Osteocyte (in vitro differentiated cells): ENCODE data around the gene RNF166. TPM values are rescaled to one million over a fixed set of nuclear protein-coding genes. Genes with fewer than 3 reads are reported as not detected.
"Not testable (repeated sequence)": the region's sequence is repeated elsewhere in the genome, so short reads cannot be mapped to it uniquely, and the experiment has no call there.

Source experiments
- DNase-seq: peaks from one replicate; pipeline ENCODE4 v3.0.0; 2021; ENCODE audit warnings: mixed read lengths; ENCODE audit not compliant: unreplicated experiment; ENCODE audit errors: extremely low spot score
- H3K27ac Mint-ChIP-seq: one replicate; pipeline ENCODE4 v1.8.0; 2021; ENCODE audit warnings: mild to moderate bottlenecking, mixed read lengths; ENCODE audit not compliant: unreplicated experiment
- H3K27me3 Mint-ChIP-seq: one replicate; pipeline ENCODE4 v1.8.0; 2021; ENCODE audit warnings: mixed read lengths; ENCODE audit not compliant: unreplicated experiment
- H3K36me3 Mint-ChIP-seq: one replicate; pipeline ENCODE4 v1.8.0; 2021; ENCODE audit warnings: mixed read lengths; ENCODE audit not compliant: unreplicated experiment
- H3K4me1 Mint-ChIP-seq: one replicate; pipeline ENCODE4 v1.8.0; 2021; ENCODE audit warnings: mixed read lengths; ENCODE audit not compliant: unreplicated experiment
- H3K4me3 Mint-ChIP-seq: one replicate; pipeline ENCODE4 v1.8.0; 2021; ENCODE audit warnings: mild to moderate bottlenecking, moderate library complexity, mixed read lengths; ENCODE audit not compliant: unreplicated experiment
- H3K9me3 Mint-ChIP-seq: one replicate; pipeline ENCODE4 v1.8.0; 2021; ENCODE audit warnings: mixed read lengths; ENCODE audit not compliant: unreplicated experiment
- total RNA-seq: library from RNA; stranded (reverse); gene quantifications from 2 replicates; pipeline ENCODE4 v1.2.1, GENCODE V29; 2021
- TF ChIP-seq, protein P1 (sequence below): fragments of 200-600 bp; sonication (generic); IDR thresholded peaks from 2 replicates; pipeline ENCODE4 v1.5.0; 2021; ENCODE audit warnings: antibody characterized with exemption, mild to moderate bottlenecking, moderate library complexity

Gene RNF166
- total RNA-seq, 1 donor from 2014 or later: 17.2 TPM

DNA sequence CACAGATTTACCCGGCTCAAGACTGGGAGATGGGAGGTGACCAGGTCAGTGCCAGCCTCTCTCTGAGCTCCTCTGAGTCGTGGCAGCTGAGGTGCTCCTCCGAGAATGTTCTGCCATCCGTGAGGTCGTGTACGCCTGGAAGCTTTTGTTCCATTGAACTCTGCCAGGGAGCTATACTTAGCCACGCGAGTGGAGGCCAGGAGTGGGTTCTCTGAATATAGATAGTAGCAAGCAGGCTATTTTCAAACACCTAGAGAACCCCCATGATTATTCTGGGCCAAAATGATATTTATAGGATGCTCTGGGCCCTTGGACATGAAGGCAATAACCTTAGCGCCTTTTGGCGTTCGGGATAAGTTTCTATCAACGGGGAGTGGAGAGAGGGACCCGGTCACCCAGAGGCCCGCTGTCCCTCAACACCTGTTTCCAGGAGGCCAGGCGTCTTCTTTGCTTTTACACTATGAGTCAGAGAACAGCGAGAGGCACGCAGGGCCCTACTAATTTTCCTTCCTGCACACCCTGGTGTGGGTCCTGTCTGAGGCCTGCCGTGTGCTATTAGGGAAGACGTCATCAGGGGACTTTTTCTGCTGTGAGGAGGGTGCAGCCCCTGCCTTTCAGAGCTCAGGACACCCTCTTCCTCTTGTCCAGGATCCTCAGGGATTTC is 32.4 kb downstream of the RNF166 start:
- Mint-ChIP-seq H3K4me3 (no peak overlapping the region), H3K27me3 (no peaks in the 10 kb centered on the region), H3K36me3 (no peaks in the 10 kb centered on the region), H3K9me3 (no peaks in the 10 kb centered on the region), H3K27ac (no peak overlapping the region), H3K4me1 (no peaks in the 10 kb centered on the region)
- DNase-seq: no peak
- TF ChIP-seq, protein P1, sequence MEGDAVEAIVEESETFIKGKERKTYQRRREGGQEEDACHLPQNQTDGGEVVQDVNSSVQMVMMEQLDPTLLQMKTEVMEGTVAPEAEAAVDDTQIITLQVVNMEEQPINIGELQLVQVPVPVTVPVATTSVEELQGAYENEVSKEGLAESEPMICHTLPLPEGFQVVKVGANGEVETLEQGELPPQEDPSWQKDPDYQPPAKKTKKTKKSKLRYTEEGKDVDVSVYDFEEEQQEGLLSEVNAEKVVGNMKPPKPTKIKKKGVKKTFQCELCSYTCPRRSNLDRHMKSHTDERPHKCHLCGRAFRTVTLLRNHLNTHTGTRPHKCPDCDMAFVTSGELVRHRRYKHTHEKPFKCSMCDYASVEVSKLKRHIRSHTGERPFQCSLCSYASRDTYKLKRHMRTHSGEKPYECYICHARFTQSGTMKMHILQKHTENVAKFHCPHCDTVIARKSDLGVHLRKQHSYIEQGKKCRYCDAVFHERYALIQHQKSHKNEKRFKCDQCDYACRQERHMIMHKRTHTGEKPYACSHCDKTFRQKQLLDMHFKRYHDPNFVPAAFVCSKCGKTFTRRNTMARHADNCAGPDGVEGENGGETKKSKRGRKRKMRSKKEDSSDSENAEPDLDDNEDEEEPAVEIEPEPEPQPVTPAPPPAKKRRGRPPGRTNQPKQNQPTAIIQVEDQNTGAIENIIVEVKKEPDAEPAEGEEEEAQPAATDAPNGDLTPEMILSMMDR: no peak

DNA sequence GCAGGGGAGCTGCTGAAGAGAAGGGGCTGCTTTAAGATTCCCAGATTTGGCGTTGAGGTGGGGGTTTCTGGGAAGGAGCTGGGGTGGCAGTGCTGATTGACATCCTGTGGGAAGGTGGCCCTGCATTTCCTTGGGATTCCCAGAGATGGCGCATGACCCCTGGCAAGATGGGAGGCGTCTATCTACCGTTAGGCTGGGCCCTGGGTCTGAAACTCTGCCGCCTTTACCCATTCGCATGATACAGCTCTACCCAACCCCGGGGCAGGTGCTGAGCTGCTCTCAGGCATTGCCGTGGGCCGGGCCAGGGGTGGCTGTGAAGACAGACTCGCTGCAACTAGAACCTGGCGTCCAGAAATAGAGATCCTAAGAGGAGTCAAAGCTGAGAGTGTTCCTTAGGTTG is 33.4 kb downstream of the RNF166 start:
- no peak for DNase-seq
- Mint-ChIP-seq H3K27ac (no peak overlapping the region), H3K4me1 (peaks cover 1% of the 10 kb centered on the region), H3K4me3 (no peak overlapping the region), H3K27me3 (no peaks in the 10 kb centered on the region), H3K36me3 (no peaks in the 10 kb centered on the region), H3K9me3 (no peaks in the 10 kb centered on the region)
- TF ChIP-seq, protein P1: peak; percentile 20

DNA sequence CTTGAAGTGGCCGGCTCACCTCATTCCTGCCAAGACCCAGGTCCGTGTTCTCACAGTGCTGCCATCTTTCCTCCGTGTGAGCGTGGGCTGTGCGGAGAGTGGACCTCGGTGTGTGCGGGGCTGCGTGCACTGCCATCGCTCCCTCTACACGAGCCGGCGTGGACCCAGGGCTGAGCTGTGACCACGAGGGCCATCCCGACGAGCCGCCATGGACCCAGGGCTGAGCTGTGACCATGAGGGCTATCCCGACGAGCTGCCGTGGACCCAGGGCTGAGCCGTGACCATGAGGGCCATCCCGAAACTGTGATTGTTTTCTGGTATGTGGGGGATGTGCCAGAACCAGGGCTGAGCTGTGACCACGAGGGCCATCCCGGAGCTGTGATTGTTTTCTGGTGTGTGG is 34.4 kb downstream of the RNF166 start:
- H3K4me1 Mint-ChIP-seq: peaks cover 1% of the 10 kb centered on the region
- TF ChIP-seq, protein P1: no peak
- H3K27ac Mint-ChIP-seq: no peak overlapping the region
- no peaks in the 10 kb centered on the region for H3K9me3 Mint-ChIP-seq
- no peaks in the 10 kb centered on the region for H3K36me3 Mint-ChIP-seq
- H3K4me3 Mint-ChIP-seq: no peak overlapping the region
- H3K27me3 Mint-ChIP-seq: no peaks in the 10 kb centered on the region
- no peak for DNase-seq

DNA sequence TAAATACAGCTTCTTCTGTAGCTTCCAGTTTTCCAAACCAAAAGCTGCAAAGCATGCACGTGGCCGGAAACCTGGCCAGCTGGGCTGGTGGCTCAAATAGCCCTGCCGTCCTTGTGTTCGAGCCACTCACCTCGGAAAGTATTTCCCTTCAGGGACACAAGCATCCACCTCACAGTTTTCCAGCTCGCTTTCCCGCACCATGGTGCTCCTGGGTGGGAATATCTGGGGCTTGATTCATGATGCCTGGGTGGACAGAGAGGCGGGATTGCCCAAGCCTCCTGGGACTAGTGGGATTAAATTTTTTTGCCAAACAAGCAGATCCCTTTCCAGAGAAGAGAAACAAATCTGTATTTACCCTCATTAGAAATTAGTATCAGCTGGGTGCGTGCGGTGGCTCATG is 36.2 kb downstream of the RNF166 start:
- H3K27ac Mint-ChIP-seq: no peak overlapping the region
- no peak for DNase-seq
- no peaks in the 10 kb centered on the region for H3K36me3 Mint-ChIP-seq
- peaks cover 1% of the 10 kb centered on the region for H3K4me1 Mint-ChIP-seq
- no peaks in the 10 kb centered on the region for H3K27me3 Mint-ChIP-seq
- no peak overlapping the region for H3K4me3 Mint-ChIP-seq
- H3K9me3 Mint-ChIP-seq: no peaks in the 10 kb centered on the region
- TF ChIP-seq, protein P1: no peak

DNA sequence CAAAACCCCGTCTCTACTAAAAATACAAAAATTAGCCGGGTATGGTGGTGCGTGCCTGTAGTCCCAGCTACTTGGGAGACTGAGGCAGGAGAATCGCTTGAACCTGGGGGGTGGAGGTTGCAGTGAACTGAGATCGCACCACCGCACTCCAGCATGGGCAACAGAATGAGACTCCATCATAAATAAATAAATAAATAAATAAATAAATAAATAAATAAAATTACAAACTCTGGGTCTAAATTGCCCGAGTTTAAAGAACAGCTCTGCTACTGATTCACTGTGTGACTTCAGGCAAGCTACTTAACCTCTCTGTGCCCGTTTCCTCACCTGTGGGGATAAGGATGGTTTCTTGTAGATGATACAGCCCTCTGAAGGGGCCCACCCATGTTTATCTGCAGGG is 36.7 kb downstream of the RNF166 start:
- not testable (repeated sequence) for H3K4me3 Mint-ChIP-seq, H3K9me3 Mint-ChIP-seq, H3K27me3 Mint-ChIP-seq, H3K27ac Mint-ChIP-seq, H3K4me1 Mint-ChIP-seq, H3K36me3 Mint-ChIP-seq, DNase-seq

DNA sequence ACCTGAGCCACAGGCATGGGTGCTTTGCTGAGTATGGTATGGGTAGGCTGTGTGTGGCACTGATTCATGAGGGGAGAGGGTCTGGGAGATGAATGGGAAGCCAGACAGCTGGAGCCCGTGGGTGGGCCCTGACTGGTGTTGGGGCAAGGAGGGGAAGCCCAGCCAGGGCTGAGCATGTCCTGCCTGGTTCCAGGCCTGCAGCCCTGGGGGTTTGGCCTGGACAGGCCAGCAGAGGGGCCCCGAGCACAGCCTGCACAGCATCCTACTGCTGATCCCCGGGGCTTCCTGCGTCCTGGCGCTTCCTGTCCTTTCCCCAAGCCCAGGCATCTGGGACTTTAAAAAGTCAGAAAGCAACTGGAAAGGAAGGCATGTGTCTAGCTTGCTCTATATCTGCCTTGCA is 38.7 kb downstream of the RNF166 start:
- no peaks in the 10 kb centered on the region for H3K9me3 Mint-ChIP-seq
- TF ChIP-seq, protein P1: peak; percentile 11
- no peak overlapping the region for H3K27ac Mint-ChIP-seq
- H3K36me3 Mint-ChIP-seq: no peaks in the 10 kb centered on the region
- no peaks in the 10 kb centered on the region for H3K27me3 Mint-ChIP-seq
- H3K4me1 Mint-ChIP-seq: peaks cover 5% of the 10 kb centered on the region
- H3K4me3 Mint-ChIP-seq: no peak overlapping the region
- DNase-seq: no peak
